GM10266 (cell line): ENCODE data around the gene RMI1.

Experiments
- DNase-seq: peaks from one replicate; pipeline ENCODE4 v3.0.0; 2012; ENCODE audit errors: extremely low spot score
- TF ChIP-seq, protein P1 (sequence below): IDR thresholded peaks from 2 replicates; pipeline ENCODE4 v1.5.1; 2012; ENCODE audit warnings: mild to moderate bottlenecking, low read depth; ENCODE audit not compliant: control insufficient read depth, insufficient read depth; ENCODE audit errors: missing control alignments

The RMI1 gene

DNA sequence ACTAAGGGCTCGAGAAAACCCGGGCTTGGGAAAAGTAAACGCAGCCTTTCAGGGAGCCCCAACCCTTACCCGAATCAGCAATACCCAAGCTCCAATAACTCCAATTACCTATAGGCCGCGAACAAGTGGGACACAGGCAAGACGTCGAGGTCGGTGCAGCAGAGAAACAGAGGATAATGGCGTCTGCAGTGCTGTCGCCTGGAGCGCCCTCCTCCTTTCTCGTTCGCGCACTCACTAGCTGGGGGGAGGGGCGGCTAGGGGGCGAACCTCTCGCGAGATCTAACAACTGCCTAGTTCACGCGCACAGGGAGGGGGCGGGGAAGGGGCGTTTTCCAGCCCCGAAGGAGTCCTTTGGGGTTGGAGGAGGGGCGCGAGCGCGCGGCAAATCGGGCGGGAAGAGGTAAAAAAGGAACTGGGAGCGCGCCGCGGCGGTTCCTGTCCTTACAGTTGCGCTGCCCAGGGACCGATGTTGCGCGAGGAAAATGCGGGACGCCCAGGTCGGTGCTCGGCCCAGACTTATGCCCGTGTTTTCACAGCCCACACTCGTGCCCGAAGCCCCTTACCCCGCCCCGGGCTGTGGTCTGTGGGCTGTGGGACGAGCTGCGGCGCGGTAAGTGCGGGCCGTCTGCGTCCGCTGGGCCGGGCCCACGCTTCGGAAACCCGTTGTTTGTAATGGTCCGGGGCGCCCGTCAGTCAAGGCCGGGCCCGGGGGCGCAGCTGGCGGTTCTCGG, at the start of gene RMI1:
Gene RMI1, plus strand, starts transcription at position 411 of the 731 bp plus-strand sequence. CDS start 20,182 bp downstream, outside the sequence.
- peak; percentile 92 for DNase-seq
- TF ChIP-seq, protein P1, sequence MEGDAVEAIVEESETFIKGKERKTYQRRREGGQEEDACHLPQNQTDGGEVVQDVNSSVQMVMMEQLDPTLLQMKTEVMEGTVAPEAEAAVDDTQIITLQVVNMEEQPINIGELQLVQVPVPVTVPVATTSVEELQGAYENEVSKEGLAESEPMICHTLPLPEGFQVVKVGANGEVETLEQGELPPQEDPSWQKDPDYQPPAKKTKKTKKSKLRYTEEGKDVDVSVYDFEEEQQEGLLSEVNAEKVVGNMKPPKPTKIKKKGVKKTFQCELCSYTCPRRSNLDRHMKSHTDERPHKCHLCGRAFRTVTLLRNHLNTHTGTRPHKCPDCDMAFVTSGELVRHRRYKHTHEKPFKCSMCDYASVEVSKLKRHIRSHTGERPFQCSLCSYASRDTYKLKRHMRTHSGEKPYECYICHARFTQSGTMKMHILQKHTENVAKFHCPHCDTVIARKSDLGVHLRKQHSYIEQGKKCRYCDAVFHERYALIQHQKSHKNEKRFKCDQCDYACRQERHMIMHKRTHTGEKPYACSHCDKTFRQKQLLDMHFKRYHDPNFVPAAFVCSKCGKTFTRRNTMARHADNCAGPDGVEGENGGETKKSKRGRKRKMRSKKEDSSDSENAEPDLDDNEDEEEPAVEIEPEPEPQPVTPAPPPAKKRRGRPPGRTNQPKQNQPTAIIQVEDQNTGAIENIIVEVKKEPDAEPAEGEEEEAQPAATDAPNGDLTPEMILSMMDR = peak; percentile 30

GRCh38 chr9:83930881-83931280, 49.7 kb upstream of the RMI1 start:
- no peak for DNase-seq
- TF ChIP-seq, protein P1 = no peak

DNA sequence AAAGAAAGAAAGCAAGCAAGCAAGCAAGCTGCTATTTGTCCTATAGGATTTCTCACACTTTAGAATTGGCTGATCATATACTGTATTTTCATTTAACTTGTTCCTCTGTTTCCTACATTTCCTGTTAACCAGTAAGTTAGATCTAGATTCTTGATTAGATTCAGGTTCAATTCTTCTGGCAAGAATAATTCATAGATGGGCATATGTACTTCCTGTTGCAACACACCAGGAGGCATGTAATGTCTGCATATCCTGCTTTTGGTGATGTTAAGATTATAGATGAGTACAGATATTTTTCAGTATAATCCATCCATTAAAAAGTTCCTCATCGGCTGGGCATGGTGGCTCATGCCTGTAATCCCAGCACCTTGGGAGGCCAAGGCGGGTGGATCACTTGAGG, 48.6 kb upstream of the RMI1 start:
- TF ChIP-seq, protein P1 = no peak
- DNase-seq = no peak

- TF ChIP-seq, protein P1 = no peak
- DNase-seq = no peak
Measured at GRCh38 chr9:83932851-83933250, 47.8 kb upstream of the RMI1 start.

DNA sequence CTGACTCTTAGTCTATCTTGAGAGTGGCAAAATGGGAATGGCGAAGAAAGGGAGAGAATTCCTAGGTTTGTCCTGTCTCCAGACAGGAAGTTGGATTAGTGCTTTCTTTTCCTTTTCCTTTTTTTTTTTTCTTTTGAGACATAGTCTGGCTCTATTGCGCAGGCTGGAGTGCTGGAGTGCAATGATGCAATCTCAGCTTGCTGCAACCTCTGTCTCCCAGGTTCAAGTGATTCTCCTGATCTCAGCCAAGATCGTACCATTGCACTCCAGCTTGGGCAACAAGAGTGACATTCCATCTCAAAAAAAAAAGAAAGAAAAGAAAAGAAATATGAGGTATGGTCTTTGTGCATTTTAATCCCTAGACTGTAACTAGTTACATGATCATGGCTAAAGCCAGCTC, 46.8 kb upstream of the RMI1 start:
- TF ChIP-seq, protein P1 = no peak
- no peak for DNase-seq

GRCh38 chr9:83934569-83935275, 45.9 kb upstream of the RMI1 start:
- TF ChIP-seq, protein P1 = no peak
- no peak for DNase-seq
